Posterior cingulate gyrus (tissue), 11 donors: ENCODE results near the gene TACC2.

Experiments
- DNase-seq, 10 donors: peaks; one replicate each; pipeline versions ENCODE4 v3.0.0 to v3.0.0-alpha.2; 2020 to 2021; ENCODE audit warnings: mixed read lengths in 3 of 10
- intact Hi-C: fragments of 100-400 bp; cut with DNase I; formaldehyde crosslinking; loops from one replicate; pipeline ENCODE4 v1.15.1; 2023

The TACC2 gene

GRCh38 chr10:122237331-122237990, 248.5 kb downstream of the TACC2 start:
- DNase-seq, result peak in 1 of 10 donors; percentile 33
- intact Hi-C loops, result no loop called here

DNA sequence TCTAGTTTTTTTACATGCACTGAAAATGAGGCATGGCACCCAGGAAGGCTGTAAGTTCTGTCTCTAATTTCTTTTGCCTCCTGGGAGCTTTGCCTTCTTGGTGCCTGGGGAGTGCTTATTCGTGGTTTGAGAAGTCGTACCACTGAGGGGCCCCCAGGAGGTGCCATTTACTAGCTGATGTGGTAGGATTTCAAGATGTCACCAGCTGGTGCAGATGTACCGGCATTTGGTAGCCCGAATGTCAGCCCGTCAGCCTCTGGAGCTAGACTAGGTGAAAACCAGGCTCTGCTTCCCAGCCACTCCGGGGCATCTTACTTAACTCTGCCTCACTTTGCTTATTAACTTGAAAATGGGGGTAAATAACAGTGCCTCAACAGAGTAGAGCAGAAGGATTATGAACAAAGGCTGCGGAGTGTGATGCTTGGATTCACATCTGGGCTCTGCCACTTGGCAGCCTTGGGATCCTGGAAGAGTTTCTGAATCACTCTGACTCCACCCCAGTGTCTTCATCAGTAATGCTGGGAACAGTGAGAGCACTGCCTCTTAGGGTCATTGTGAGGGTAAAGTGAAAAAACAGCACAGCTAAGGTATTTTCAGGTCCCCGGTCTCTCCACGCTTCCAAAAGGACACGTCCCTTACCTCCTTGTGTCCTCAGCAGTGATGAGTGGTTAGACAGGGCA, 250.8 kb downstream of the TACC2 start:
- intact Hi-C loops, result no loop called here
- peak in 1 of 10 donors; percentile 35 for DNase-seq

GRCh38 chr10:122240401-122240800, 251.4 kb downstream of the TACC2 start:
- intact Hi-C loops, result no loop called here
- peak in 1 of 10 donors; percentile 48 for DNase-seq

GRCh38 chr10:122241836-122242235, 252.9 kb downstream of the TACC2 start:
- intact Hi-C loops, result no loop called here
- peak in 1 of 10 donors; percentile 27 for DNase-seq

GRCh38 chr10:122243550-122243949, 254.6 kb downstream of the TACC2 start:
- intact Hi-C loops, result no loop called here
- no peak for DNase-seq

DNA sequence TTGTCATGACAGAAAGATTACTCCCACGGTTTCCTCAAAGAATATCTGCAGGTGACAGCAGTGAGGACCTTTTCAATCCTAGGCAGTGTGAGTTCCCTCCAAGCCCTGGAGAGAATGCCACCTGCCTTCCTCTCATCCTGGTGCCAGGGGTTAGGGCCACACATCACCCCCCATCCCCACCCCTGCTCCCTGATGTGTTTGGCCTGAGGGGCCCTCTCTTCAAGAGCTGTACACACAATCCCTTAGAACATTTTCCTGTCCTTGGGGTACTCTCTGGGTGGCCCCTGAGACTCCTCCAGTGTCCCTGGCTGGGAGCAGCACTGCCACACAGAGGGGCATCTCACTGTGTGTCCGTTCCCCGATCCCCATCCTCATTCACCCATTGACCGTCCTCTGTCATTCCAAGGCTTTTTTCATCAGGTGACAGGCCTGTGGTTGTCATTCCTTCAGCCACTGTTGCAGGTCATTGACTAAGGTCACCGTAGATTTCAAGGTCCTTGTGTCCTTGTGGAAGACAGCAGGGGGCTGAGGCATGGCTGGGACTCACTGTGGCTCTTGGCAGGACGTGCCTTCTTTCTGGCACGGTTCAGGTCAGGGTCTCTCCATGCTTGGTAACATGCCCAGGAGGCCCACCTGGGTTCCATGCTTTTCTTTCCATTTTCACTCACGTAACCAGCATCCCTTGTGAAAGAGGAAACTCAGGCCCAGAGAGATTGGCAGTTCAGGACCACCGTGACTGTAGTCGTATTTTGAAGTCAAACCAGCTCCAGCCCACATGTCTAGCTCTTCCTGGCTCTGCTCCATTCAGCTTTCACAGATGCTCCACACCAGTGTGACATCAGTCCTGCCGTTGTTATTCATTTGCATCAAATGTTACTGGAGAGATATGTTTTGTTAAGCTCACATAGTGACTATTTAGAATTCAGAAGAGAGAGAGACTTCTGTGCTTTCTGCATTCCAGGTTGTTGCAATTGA, 255.3 kb downstream of the TACC2 start:
- peak in 1 of 10 donors; percentile 47 for DNase-seq
- intact Hi-C loops, result no loop called here

DNA sequence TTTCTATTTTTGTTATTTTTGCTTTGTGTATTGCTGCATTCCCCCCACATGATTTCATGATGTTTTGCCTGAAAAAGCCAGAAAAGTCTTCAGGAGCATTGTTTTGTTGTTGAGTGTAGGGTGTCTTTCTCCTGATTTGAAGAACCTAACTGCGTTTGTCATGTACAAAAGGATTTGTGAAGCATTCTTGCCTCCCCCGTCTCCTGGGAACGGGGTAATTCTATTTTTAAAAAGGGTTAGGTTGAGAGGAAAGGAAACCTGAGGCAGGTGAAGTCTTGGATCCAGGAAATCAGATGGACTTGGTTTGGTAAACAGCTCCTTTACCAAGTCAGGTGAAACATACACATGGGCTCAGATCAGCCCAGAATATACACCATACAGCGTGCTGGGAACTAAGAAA, 256.2 kb downstream of the TACC2 start:
- no peak for DNase-seq
- intact Hi-C loops, result no loop called here

DNA sequence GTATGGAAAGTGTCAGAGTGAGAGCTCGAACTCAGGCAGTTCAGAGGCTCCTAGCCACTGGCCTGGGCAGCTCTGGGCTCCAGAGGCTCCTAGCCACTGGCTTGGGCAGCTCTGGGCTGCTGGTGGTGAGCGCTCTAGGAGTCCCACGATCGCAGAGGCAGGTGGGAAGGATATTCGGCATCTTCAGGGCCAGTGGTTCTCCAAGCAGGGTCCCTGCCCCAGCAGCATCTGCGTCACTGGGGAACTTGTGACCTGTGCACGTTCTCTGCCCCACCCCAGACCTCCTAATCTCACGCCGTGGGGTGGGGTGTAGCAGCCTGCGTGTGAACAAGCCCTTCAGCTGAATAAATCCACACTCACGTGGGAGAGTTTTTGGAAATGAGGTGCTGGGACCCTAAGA, 256.9 kb downstream of the TACC2 start:
- intact Hi-C loops, result no loop called here
- peak in 1 of 10 donors; percentile 27 for DNase-seq

GRCh38 chr10:122246830-122247520, 258.0 kb downstream of the TACC2 start:
- intact Hi-C loops, result no loop called here
- peak in 1 of 10 donors; percentile 57 for DNase-seq

- intact Hi-C loops, result no loop called here
- peak in 1 of 10 donors; percentile 65 for DNase-seq
These were observed 259.7 kb downstream of the TACC2 start for GRCh38 chr10:122248356-122249302.

DNA sequence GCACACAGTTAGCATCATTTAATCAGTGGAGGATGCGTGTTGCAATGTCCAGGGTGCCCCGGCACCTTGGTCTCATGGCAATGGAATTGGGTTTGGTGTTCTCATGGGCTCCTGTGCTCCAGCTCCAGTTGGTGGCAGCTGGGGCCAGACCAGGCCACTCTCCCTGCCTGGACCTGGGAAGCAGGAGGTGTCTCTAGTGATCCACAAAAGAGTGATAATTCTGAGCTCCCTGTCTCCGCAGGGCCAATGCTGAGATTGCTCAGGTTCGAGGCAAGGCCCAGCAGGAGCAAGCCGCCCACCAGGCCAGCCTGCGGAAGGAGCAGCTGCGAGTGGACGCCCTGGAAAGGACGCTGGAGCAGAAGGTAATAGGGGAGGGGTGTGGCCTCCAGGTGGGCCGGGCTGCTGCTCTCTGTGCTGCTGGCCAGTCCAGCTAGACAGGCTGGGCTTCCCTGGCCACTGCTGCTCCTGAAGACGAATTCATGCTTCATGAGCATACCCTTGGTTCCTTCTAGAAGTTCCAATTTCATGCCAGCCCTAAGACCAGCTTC, 260.4 kb downstream of the TACC2 start:
- intact Hi-C loops, result no loop called here
- DNase-seq, result peak in 2 of 10 donors; percentile 35 to 55

DNA sequence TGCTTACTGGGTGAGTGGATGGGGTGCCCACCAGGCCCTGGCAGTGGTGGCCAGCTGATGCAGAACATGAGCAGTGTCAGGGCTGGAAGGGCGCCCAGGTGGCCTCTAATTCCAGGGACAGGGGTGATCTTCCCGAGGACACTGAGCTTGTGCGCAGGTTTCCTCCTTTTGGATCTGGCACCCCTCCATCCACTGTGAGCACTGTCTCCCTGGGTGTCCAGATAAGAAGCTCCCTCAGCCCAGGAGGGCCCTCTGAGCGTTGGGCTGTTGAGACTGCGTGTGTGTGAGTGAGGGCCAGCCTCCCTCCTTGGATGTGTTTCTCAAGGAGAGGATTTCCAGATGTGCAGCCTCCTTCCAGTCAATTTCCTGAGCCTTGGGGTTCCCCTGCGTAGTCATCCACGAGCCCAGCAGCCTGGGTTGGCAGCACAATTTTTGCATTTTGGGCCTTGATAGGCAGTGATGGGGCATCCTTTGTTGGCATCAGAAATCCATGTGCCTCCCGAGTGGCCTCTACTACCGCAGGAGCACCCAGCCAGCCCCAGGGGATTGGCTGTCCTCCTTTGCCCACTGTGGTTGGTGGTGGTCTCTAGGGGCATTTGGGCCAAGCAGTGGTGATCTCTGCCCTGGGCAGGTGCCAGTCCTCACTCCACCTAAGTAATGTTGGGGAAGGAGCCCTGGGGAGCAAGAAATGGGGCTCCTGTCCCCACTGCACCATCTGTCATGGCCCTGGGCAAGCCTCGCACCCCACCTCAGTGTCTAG, 261.2 kb downstream of the TACC2 start:
- peak in 2 of 10 donors; percentile 39 to 73 for DNase-seq
- intact Hi-C loops, result no loop called here

DNA sequence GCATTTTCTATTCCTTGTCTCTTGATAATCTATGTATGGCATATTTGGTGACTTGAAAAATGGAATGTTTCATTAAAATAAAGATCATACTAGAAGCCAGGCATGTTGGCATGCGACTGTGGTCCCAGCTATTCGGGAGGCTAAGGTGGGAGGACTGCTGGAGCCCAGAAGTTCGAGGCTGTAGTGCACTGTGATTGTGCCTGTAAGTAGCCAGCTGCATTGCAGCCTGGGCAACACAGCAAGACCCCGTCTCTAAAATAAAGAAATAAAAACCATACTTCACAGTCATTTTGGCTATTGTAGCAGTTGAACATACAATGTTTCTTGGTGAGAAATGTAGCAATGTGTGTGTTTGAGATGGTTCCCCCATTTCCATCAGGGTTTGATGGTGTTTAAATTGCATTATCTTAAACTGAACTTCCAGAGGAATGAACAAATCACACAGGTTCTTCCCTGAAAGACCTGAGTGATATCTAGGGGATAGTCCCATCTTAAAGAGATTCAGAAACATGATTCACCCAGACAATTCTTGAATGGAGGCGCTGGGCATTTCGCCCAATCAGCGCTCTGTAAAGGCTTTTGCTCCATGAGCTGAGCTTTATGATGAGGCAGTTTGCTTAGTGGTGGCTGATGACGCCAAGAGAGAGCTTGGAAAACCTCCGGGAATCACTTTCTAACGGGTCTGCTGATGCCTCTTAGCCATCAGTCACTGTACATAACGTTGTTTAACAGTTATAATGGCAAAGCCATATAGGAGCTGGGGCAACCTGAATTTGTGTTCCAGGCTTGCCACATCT, 262.7 kb downstream of the TACC2 start:
- peak in 2 of 10 donors; percentile 7 to 74 for DNase-seq
- intact Hi-C loops, result no loop called here

DNA sequence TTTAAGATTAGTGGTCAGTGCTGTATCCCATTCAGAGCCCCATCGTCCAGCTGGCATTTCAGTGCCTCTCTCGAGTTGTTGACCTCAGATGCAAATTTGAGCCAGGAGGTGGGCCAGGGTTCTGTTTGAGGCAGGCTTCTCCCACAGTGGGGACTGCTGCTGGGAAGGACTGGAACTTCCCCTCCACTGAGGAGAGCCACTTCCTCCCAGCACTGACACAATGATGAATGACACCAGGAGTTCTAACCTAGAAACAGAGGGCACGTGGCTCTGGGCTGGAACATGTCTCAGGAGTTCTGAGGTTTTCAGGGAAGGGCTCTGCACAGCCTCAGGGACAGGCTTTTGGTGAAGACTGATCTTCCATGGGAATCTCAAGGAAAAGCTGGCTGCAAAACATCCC, 263.8 kb downstream of the TACC2 start:
- DNase-seq, result peak in 1 of 10 donors; percentile 47
- intact Hi-C loops, result no loop called here

DNA sequence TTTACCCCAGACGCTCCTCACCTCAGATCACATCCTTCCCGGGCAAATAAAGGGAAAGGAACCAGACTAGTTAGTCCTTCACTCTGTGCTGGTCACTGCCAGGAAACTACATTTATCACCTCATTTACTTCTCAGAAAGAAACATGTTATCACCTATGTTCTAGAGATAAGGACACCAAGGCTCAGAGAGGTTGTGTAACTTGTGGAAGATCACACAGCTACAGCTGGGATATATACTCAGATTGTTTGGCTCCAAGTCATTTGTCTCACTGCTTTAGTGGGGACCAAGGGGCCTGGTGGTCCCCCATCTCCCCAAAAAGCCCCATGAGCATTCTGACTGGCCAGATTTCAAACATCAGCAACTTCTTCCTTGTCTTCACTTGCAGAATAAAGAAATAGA, 264.6 kb downstream of the TACC2 start:
- no peak for DNase-seq
- intact Hi-C loops, result no loop called here

- DNase-seq, result peak in 1 of 10 donors; percentile 19
- intact Hi-C loops, result no loop called here
These were observed 265.9 kb downstream of the TACC2 start for GRCh38 chr10:122254831-122255230.
